T-cell (primary cell): Measurements from ENCODE around the gene TUBE1. TPM values are rescaled to one million over a fixed set of nuclear protein-coding genes. Genes with fewer than 3 reads are reported as not detected.

Experiments
- ATAC-seq, 4 experiments: fragments of 200-7000 bp in 3 of 4; fragments of 150-1000 bp in 1 of 4; cut with Tn5 transposase; replicated peaks in 1 of 4; 1 replicate in 3 of 4; 2 replicates in 1 of 4; pipeline ENCODE4 v1.10.0; 2021; ENCODE audit warnings: moderate library complexity in 3 of 4, mild to moderate bottlenecking in 2 of 4, moderate number of reproducible peaks in 1 of 4
- CTCF ChIA-PET, 2 donors: fragments of 300-600 bp; sonication (Branson Sonifier 250); formaldehyde crosslinking; loops; one replicate each; lab custom pipeline; 2022; ENCODE audit warnings: antibody characterized with exemption in 2 of 2; lab: Charles Lee
- POLR2A ChIA-PET, 2 donors: fragments of 300-600 bp; sonication (Branson Sonifier 250); formaldehyde crosslinking; loops; one replicate each; lab custom pipeline; 2022; ENCODE audit warnings: antibody characterized with exemption in 2 of 2; lab: Charles Lee
- DNase-seq, 35 experiments: peaks; one replicate each; pipeline versions ENCODE4 v3.0.0 to v3.0.0-alpha.2; 2013 to 2023
- H3K27ac ChIP-seq: one replicate; pipeline ENCODE4 v1.5.1; 2013; ENCODE audit warnings: low read length
- H3K27me3 ChIP-seq, 2 experiments: replicated peaks in 1 of 2; 1 replicate in 1 of 2; 2 replicates in 1 of 2; pipeline versions ENCODE4 v1.6.1 to v1.7.0; 2013; ENCODE audit warnings: low read length in 1 of 2, mixed read lengths in 1 of 2; ENCODE audit not compliant: control insufficient read depth in 2 of 2, insufficient read depth in 2 of 2; ENCODE audit errors: extremely low read depth in 1 of 2
- H3K36me3 ChIP-seq, 2 donors: 1 replicate in 1 of 2; 2 replicates in 1 of 2; pipeline versions ENCODE4 v1.6.1 to v1.7.0; 2013; ENCODE audit warnings: low read length in 1 of 2; ENCODE audit not compliant: control insufficient read depth in 2 of 2, insufficient read depth in 1 of 2; ENCODE audit errors: extremely low read depth in 1 of 2
- H3K4me1 ChIP-seq, 2 experiments: 1 replicate in 1 of 2; 2 replicates in 1 of 2; pipeline versions ENCODE4 v1.6.1 to v1.7.0; 2013; ENCODE audit warnings: low read length in 2 of 2, mixed read lengths in 1 of 2; ENCODE audit not compliant: insufficient read depth in 2 of 2, control insufficient read depth in 1 of 2; ENCODE audit errors: extremely low read depth in 1 of 2
- H3K4me3 ChIP-seq, 2 donors: 1 replicate in 1 of 2; 2 replicates in 1 of 2; pipeline versions ENCODE4 v1.5.1 to v1.7.0; 2013; ENCODE audit warnings: mild to moderate bottlenecking in 2 of 2, low read length in 1 of 2, moderate library complexity in 1 of 2; ENCODE audit not compliant: control insufficient read depth in 1 of 2; ENCODE audit errors: extremely low read depth in 1 of 2
- H3K9me3 ChIP-seq: 2 replicates; pipeline ENCODE4 v1.7.0; 2013
- H3K27ac Mint-ChIP-seq, 2 donors: one replicate each; pipeline ENCODE4 v1.8.0; 2020 to 2021; ENCODE audit warnings: mild to moderate bottlenecking in 2 of 2, mixed read lengths in 2 of 2
- H3K27me3 Mint-ChIP-seq, 2 donors: one replicate each; pipeline ENCODE4 v1.8.0; 2021 to 2022; ENCODE audit warnings: mixed read lengths in 2 of 2
- H3K36me3 Mint-ChIP-seq: one replicate; pipeline ENCODE4 v1.8.0; 2021; ENCODE audit warnings: mixed read lengths
- H3K4me1 Mint-ChIP-seq, 3 donors: one replicate each; pipeline ENCODE4 v1.8.0; 2020 to 2022; ENCODE audit warnings: mixed read lengths in 3 of 3, mild to moderate bottlenecking in 1 of 3
- H3K4me3 Mint-ChIP-seq, 3 donors: one replicate each; pipeline ENCODE4 v1.8.0; 2020 to 2022; ENCODE audit warnings: mild to moderate bottlenecking in 3 of 3, mixed read lengths in 3 of 3, moderate library complexity in 3 of 3
- H3K9me3 Mint-ChIP-seq, 3 donors: one replicate each; pipeline ENCODE4 v1.8.0; 2020 to 2022; ENCODE audit warnings: mixed read lengths in 3 of 3
- WGBS: methylation state at CpG from one replicate; pipeline ENCODE4 v1.1.5; 2013; ENCODE audit warnings: missing lambda C conversion rate; ENCODE audit not compliant: insufficient coverage; 5-methylcytosine and 5-hydroxymethylcytosine counted together
- total RNA-seq, 35 experiments: library from RNA in 6 of 35; stranded (reverse) in 6 of 35; fragments of 120-200 nt in 1 of 35; gene quantifications; one replicate each; pipeline versions ENCODE4 v1.2.1 to v1.2.4 and lab custom pipeline; 2013 to 2026

Gene TUBE1
- total RNA-seq, 5 donors from 2014 or later (not counting 1 experiment from before 2014, with no cell fraction given): 26.8 to 40.9 (median 33.6) TPM

GRCh38 chr6:112085286-112086065 is 1.8 kb downstream of the TUBE1 start:
- Histone ChIP-seq H3K4me1 (peaks cover 0 to 9% of the 10 kb centered on the region in 2 experiments), H3K4me3 (no peak overlapping the region), H3K27ac (no peak overlapping the region), H3K9me3 (no peaks in the 10 kb centered on the region), H3K27me3 (peaks cover 0 to 5% of the 10 kb centered on the region in 2 experiments), H3K36me3 (peaks cover 0 to 12% of the 10 kb centered on the region in 2 donors)
- H3K4me1 Mint-ChIP-seq: peaks cover 9 to 12% (median 11%) of the 10 kb centered on the region in 3 donors
- H3K9me3 Mint-ChIP-seq: no peaks in the 10 kb centered on the region
- no peak for ATAC-seq
- no peak for DNase-seq
- H3K36me3 Mint-ChIP-seq: peaks cover 28% of the 10 kb centered on the region
- peak overlapping the region; percentile 28 to 46 (median 28) for H3K4me3 Mint-ChIP-seq
- 63% methylated on average over 1 of the region's 8 CpGs for WGBS
- POLR2A ChIA-PET: interaction anchor here in 1 of 2 donors (0.6 to 1.3 kb wide), 2 partner anchors 481 to 571 kb away, joined by 3 read pairs; no protein-coding TSS in a partner anchor
- no peak overlapping the region for H3K27ac Mint-ChIP-seq
- CTCF ChIA-PET: interaction anchor here (1.0 to 2.9 kb wide), 5 partner anchors 15 to 78 kb away, joined by 3 to 16 read pairs (median 4); no protein-coding TSS in a partner anchor
- peaks cover 7 to 15% of the 10 kb centered on the region in 2 donors for H3K27me3 Mint-ChIP-seq

GRCh38 chr6:112081569-112081968 is 5.7 kb downstream of the TUBE1 start:
- no CpG with 5 or more reads among the region's 4 CpGs for WGBS
- Mint-ChIP-seq H3K4me1 (peaks cover 8 to 11% (median 9%) of the 10 kb centered on the region in 3 donors), H3K36me3 (peaks cover 35% of the 10 kb centered on the region), H3K27ac (no peak overlapping the region), H3K27me3 (no peaks in the 10 kb centered on the region), H3K4me3 (no peak overlapping the region), H3K9me3 (no peaks in the 10 kb centered on the region)
- peaks cover 0 to 6% of the 10 kb centered on the region in 2 experiments for H3K4me1 ChIP-seq
- no peaks in the 10 kb centered on the region for H3K9me3 ChIP-seq
- H3K27ac ChIP-seq: no peak overlapping the region
- H3K4me3 ChIP-seq: no peak overlapping the region
- ATAC-seq: no peak
- DNase-seq: no peak
- ChIA-PET CTCF (interaction anchor here (0.5 to 0.7 kb wide), 4 partner anchors 42 to 1203 kb away, joined by 3 to 5 read pairs (median 3); no protein-coding TSS in a partner anchor), POLR2A (interaction anchor here (0.6 to 0.7 kb wide), 4 partner anchors 31 to 1207 kb away, joined by 3 to 5 read pairs (median 4); no protein-coding TSS in a partner anchor)
- H3K36me3 ChIP-seq: peaks cover 0 to 24% of the 10 kb centered on the region in 2 donors
- no peaks in the 10 kb centered on the region for H3K27me3 ChIP-seq

- Mint-ChIP-seq H3K27ac (no peak overlapping the region), H3K9me3 (no peaks in the 10 kb centered on the region), H3K27me3 (no peaks in the 10 kb centered on the region), H3K36me3 (peaks cover 2% of the 10 kb centered on the region), H3K4me1 (peaks cover 2 to 10% (median 4%) of the 10 kb centered on the region in 3 donors), H3K4me3 (no peak overlapping the region)
- 65% methylated on average over 2 of the region's 3 CpGs for WGBS
- ATAC-seq: no peak
- Histone ChIP-seq H3K9me3 (no peaks in the 10 kb centered on the region), H3K27me3 (no peaks in the 10 kb centered on the region), H3K4me3 (no peak overlapping the region), H3K4me1 (no peaks in the 10 kb centered on the region), H3K27ac (no peak overlapping the region), H3K36me3 (peaks cover 0 to 6% of the 10 kb centered on the region in 2 donors)
- ChIA-PET POLR2A (interaction anchor here in 1 of 2 donors (0.7 to 1.4 kb wide), 2 partner anchors 13 to 370 kb away, joined by 3 to 4 read pairs; no protein-coding TSS in a partner anchor), CTCF (interaction anchor here in 1 of 2 donors (0.5 kb wide), 1 partner anchor 288 kb away, joined by 11 read pairs; no protein-coding TSS in a partner anchor)
- no peak for DNase-seq
Observed at GRCh38 chr6:112066606-112067005, 20.7 kb downstream of the TUBE1 start.

GRCh38 chr6:112065426-112065986 is 21.8 kb downstream of the TUBE1 start:
- H3K9me3 ChIP-seq: no peaks in the 10 kb centered on the region
- no peak overlapping the region for H3K27ac ChIP-seq
- CTCF ChIA-PET: no interaction called here
- Mint-ChIP-seq H3K9me3 (no peaks in the 10 kb centered on the region), H3K27me3 (no peaks in the 10 kb centered on the region), H3K27ac (no peak overlapping the region), H3K36me3 (no peaks in the 10 kb centered on the region), H3K4me3 (no peak overlapping the region), H3K4me1 (peaks cover 2 to 10% (median 4%) of the 10 kb centered on the region in 3 donors)
- peaks cover 0 to 4% of the 10 kb centered on the region in 2 donors for H3K36me3 ChIP-seq
- no peaks in the 10 kb centered on the region for H3K4me1 ChIP-seq
- H3K27me3 ChIP-seq: no peaks in the 10 kb centered on the region
- DNase-seq: no peak
- POLR2A ChIA-PET: no interaction called here
- no peak for ATAC-seq
- H3K4me3 ChIP-seq: no peak overlapping the region
- no CpG with 5 or more reads among the region's 6 CpGs for WGBS

GRCh38 chr6:112062966-112063365 is 24.3 kb downstream of the TUBE1 start:
- no peak for ATAC-seq
- Histone ChIP-seq H3K4me1 (no peaks in the 10 kb centered on the region), H3K27ac (no peak overlapping the region), H3K36me3 (no peaks in the 10 kb centered on the region), H3K27me3 (no peaks in the 10 kb centered on the region), H3K9me3 (no peaks in the 10 kb centered on the region), H3K4me3 (no peak overlapping the region)
- Mint-ChIP-seq H3K36me3 (no peaks in the 10 kb centered on the region), H3K27me3 (no peaks in the 10 kb centered on the region), H3K27ac (no peak overlapping the region), H3K9me3 (no peaks in the 10 kb centered on the region), H3K4me3 (no peak overlapping the region), H3K4me1 (peaks cover 2 to 10% (median 4%) of the 10 kb centered on the region in 3 donors)
- CTCF ChIA-PET: no interaction called here
- WGBS: no CpG with 5 or more reads among the region's 3 CpGs
- no peak for DNase-seq
- POLR2A ChIA-PET: interaction anchor here in 1 of 2 donors (0.6 kb wide), 1 partner anchor 211 kb away, joined by 3 read pairs; no protein-coding TSS in a partner anchor

DNA sequence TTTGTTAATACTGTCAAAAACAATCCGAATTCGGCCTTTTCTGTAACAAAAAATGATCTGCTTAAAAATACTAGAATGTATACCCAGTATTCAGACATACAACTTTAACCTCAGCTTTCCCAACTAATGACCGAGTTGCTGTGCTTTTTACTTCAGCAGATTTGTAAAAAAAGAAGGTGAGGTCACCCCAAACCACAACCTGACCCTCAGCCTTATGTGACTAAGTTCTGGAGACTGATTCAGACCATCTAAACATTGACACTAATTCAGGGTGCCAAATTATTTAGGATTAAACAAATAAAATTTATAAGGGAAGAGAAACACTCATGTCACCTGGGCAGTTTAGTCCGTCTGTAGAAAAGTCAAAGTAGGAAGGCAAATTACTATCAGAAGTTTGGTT is 25.7 kb downstream of the TUBE1 start:
- H3K27me3 Mint-ChIP-seq: no peaks in the 10 kb centered on the region
- POLR2A ChIA-PET: interaction anchor here (0.6 kb wide), 2 partner anchors 18 to 1378 kb away, joined by 3 to 4 read pairs; no protein-coding TSS in a partner anchor
- H3K36me3 Mint-ChIP-seq: no peaks in the 10 kb centered on the region
- CTCF ChIA-PET: interaction anchor here in 1 of 2 donors (0.6 to 1.2 kb wide), 2 partner anchors 44 to 1120 kb away, joined by 4 to 5 read pairs; no protein-coding TSS in a partner anchor
- no CpG with 5 or more reads among the region's 4 CpGs for WGBS
- DNase-seq: no peak
- Histone ChIP-seq H3K9me3 (no peaks in the 10 kb centered on the region), H3K4me1 (no peaks in the 10 kb centered on the region), H3K4me3 (no peak overlapping the region), H3K27me3 (no peaks in the 10 kb centered on the region), H3K36me3 (no peaks in the 10 kb centered on the region), H3K27ac (no peak overlapping the region)
- no peak for ATAC-seq
- peaks cover 0 to 6% (median 0%) of the 10 kb centered on the region in 3 donors for H3K4me1 Mint-ChIP-seq
- H3K9me3 Mint-ChIP-seq: no peaks in the 10 kb centered on the region
- no peak overlapping the region for H3K4me3 Mint-ChIP-seq
- H3K27ac Mint-ChIP-seq: no peak overlapping the region
